NCI-H2227 treated with DMSO at 0.1 percent for 48 hours (cell line): ENCODE measurements around the gene HM13.
"Not testable (repeated sequence)": the region's sequence is repeated elsewhere in the genome, so short reads cannot be mapped to it uniquely, and the experiment has no call there.

Experiments used
- DNase-seq: peaks from one replicate; lab custom pipeline; 2025; lab: John Stamatoyannopoulos, UW

HM13 gene

GRCh38 chr20:31502884-31503673 is 11.2 kb upstream of the HM13 start:
- peak; percentile 49 for DNase-seq

- DNase-seq = no peak
Observed at GRCh38 chr20:31505903-31506302, 8.3 kb upstream of the HM13 start.

DNA sequence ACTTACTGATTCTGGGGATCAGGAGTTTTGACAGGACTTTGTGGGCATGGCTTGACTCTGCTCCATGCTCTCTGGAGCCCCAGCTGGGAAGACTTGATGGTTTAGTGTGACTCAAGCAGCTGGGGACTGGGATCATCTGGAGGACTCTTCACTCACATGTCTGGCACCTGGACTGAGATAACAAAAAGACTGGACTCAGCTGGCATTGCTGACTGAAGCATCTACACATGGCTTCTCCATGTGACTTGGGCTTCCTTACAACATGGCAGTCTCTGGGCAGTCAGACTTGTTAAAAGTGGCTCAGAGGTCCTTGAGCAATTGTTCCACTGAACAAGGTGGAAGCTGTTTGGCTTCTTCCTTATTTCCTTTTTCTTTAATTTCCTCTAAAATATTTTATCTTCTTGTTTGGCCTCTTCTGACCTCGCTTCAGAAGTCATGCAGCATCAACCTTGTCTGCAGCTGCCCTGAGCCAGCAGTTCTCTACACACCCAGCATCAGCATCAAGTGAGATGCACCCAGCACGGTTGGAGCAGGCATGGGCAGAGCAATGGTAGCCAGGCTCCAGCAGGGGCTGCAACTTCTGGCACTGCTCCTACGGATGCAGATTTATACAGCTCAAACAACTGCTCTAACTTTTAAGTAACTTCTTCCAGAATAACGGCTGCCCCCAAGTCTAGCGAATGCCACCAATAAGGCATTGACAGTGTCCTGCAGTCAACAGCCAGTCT is 5.6 kb upstream of the HM13 start:
- no peak for DNase-seq

DNA sequence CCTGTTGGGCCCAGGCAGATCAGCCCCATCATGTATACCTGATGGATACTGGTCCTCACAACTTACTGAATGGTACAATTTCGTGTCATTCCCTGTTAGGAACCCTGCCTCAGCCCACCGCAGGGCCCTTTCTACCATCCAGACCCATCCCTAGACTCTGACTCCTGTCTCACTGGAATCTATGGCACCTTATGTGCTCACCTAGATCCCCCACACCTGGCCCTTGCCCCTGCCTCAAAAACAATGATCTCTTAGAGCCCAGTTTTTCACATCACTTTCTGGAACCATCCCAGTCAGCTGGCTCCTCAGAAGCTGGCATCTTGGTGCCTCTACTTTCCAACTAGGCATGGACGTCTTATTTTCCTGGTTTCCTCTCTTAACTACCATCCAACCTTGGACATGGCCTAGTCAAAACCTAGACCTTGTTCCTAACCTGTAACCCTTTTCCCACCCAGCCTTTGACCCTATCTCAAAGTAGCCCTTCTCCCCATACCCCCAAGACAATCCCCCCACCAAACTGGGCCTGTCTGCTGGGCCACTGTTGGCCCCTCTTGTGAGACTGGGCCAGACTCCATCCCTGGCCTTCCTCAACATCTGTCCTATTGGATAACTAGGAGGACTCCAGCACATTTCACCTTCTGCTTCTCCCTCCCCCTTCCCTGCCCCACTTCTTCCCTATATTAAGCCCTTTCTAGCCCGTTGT is 981 bp downstream of the HM13 start:
- no peak for DNase-seq

GRCh38 chr20:31515775-31516107 is 1.5 kb downstream of the HM13 start:
- no peak for DNase-seq

GRCh38 chr20:31516166-31516565 is 1.9 kb downstream of the HM13 start:
- no peak for DNase-seq

- DNase-seq = no peak
Observed at GRCh38 chr20:31516651-31517050, 2.4 kb downstream of the HM13 start.

GRCh38 chr20:31517373-31517772 is 3.1 kb downstream of the HM13 start:
- no peak for DNase-seq

GRCh38 chr20:31521267-31521666 is 7.0 kb downstream of the HM13 start:
- not testable (repeated sequence) for DNase-seq

GRCh38 chr20:31522731-31523130 is 8.5 kb downstream of the HM13 start:
- DNase-seq = no peak

GRCh38 chr20:31523361-31524283 is 9.4 kb downstream of the HM13 start:
- DNase-seq = no peak

DNA sequence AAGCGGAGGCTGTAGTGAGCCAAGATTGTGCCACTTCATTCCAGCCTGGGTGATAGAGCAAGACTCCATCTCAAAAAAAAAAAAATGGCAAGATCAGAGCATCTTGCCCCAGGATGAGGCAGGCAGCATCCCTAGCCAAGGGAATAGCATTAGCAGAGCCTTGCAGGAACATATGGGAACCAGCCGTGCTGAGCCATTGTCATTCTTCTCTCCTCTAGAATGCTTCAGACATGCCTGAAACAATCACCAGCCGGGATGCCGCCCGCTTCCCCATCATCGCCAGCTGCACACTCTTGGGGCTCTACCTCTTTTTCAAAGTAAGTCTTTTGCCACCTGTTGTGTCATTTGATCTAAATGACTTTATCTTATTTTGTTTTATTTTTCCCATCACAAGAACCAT is 13.0 kb downstream of the HM13 start:
- no peak for DNase-seq

DNA sequence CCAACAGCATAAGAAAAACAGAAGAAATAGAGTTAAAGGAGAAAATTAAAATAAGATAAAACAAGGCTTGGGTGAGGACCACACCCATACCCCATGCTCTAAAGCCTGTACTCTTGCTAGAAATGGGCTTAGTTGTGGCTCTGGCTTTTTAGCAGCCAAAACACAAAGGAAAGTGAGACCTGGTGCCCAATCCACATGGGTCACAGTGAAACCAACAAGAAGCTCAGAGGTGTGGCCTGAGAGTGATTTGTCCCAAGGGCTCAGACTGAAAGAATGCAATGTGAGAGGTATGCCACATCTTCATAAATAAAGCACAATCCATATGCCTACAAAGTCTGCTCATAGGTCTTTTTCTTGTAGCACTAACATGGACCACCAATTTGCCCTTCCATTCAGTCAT is 21.1 kb downstream of the HM13 start:
- DNase-seq = no peak

DNA sequence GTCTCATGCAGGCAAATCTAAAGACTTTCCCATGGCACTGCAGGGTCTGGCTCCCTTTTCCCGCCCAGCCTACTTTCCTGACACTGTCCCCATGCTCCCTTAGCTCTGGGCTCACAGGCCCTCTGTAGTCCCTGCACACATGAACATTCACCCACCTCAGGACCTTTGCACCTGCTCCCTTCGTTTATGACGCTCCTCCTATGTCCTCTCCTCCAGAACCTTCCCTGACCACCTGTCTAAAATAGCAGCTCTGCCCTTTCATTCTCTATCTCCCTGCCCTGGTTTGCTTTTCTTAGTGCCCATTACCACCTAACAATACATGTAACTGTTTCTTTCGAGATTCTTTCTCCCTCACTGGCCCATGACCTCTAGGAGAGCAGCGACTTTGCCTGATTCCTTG is 22.3 kb downstream of the HM13 start:
- DNase-seq = no peak

DNA sequence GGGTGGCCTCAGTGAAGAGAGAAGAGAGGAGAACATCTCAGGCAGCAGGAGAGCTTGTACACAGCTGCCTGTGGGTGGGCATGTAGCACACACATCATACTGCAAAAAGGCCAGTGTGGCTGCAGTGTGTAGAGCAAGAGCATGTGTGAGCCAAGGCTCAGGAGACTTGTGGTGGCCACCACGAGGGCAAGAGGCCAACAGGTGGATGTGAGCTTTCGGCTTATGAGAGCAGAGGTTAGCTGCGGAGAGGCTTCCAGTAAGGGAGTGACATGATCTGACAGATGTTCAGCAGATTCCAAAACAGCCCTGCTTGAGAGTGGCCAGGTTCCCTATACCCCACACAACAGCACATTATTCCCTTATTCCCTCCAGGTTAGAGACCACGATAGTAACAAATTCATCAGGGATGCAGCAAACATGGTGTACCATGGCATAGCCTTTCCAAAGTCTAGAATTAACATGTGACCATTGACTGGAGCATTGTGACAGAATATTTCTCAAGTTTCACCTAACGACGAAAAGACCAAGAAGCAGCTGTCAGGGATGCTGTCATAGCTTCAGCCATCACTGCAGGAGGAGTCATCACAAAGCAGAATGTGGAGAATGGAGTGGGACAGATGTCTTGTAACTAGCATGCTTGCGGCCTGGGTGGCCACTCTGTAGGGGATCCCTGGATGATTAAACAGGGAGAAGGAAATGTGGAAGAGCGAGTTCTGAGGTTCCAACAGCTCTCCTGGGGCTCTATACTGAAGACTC is 23.1 kb downstream of the HM13 start:
- no peak for DNase-seq

DNA sequence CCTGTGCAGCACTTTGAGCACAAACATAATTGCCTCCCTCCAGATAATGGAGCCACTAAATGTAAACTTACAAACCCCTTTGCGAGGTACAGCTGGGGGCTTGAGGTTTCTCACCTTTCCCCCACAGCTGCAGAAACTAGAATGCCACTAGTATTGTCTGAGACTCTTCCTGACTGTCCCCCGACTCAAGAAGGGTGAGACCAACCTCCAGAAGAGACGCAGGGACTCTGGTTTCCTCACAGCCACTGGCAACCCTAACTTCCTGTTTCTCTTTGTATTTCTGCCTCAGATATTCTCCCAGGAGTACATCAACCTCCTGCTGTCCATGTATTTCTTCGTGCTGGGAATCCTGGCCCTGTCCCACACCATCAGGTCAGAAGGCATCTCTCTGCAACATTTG is 23.6 kb downstream of the HM13 start:
- DNase-seq = no peak

GRCh38 chr20:31538326-31538725 is 24.1 kb downstream of the HM13 start:
- no peak for DNase-seq

DNA sequence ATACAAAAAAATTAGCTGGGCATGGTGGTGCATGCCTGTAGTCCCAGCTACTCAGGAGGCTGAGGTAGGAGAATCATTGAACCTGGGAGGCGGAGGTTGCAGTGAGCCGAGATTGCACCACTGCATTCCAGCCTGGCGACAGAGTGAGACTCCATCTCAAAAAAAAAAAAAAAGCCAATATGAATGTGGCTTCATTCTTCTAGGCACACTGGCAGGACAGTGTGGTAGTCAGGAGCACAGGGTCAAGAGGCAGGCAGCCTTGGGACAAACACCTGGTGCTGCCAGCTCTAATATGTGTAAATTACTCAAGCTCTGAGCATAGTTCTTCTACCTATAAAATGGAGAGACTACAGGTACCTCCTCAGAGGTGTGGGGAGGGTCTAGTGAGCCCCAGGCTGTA is 25.4 kb downstream of the HM13 start:
- not testable (repeated sequence) for DNase-seq

GRCh38 chr20:31540406-31540805 is 26.2 kb downstream of the HM13 start:
- no peak for DNase-seq

DNA sequence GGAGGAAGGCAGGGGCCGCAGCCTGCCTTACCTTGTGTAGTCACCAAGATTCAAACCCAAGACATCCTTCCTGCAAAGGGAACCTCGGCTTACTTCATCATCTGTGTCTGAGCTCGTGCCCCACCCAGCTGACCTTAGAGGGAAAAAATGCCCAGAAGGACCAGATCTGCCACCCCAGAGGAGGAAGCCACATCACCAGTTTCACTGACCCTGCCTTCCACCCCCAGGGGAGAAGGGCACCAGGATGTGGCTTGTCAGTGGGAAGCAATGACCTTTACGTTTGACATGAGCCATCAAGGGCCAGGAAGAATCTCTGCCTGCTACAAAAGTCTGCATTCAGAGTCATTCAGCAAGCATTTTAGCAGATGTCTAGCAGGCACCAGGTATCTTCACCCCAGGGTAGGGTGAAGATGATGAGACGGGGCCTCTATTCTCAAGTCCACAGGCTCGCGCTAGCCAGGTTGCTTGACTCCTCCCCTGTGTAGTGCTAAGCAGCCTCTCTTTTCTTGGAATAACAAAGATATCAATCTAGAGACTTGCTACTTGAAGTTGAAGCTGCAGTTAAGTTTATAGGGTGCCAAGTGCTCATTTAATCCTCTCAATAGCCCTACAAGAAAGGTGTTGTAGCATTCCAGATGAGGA is 28.1 kb downstream of the HM13 start:
- no peak for DNase-seq

- DNase-seq = no peak
Observed at GRCh38 chr20:31542963-31543362, 28.7 kb downstream of the HM13 start.
